DND-41 (cell line): Measurements from ENCODE around the gene ARSJ.

Experiments used
- ATAC-seq: fragments of 200-7000 bp; cut with Tn5 transposase; 3 replicates; pipeline ENCODE4 v1.9.1; 2021; ENCODE audit warnings: low read depth; ENCODE audit not compliant: insufficient read depth
- DNase-seq: peaks from one replicate; pipeline ENCODE4 v3.0.0-alpha.2; 2020
- H2AFZ ChIP-seq: 2 replicates; pipeline ENCODE4 v1.6.0; 2012; ENCODE audit warnings: low read depth, low read length
- H3K27ac ChIP-seq: 2 replicates; pipeline ENCODE4 v1.5.1; 2012; ENCODE audit warnings: low read length, inconsistent platforms
- H3K27me3 ChIP-seq: fragments of 200-600 bp; sonication (generic); 2 replicates; pipeline ENCODE4 v1.6.0; 2012; ENCODE audit warnings: low read length, mild to moderate bottlenecking, inconsistent platforms; ENCODE audit not compliant: insufficient read depth, poor library complexity
- H3K36me3 ChIP-seq: 2 replicates; pipeline ENCODE4 v1.5.1; 2012; ENCODE audit warnings: low read length, inconsistent platforms; ENCODE audit not compliant: insufficient read depth
- H3K4me1 ChIP-seq: 2 replicates; pipeline ENCODE4 v1.5.1; 2012; ENCODE audit warnings: mild to moderate bottlenecking, low read length; ENCODE audit not compliant: insufficient read depth
- H3K4me2 ChIP-seq: 2 replicates; pipeline ENCODE4 v1.6.0; 2012; ENCODE audit warnings: mild to moderate bottlenecking, moderate library complexity, low read length, inconsistent platforms; ENCODE audit not compliant: insufficient read depth
- H3K4me3 ChIP-seq, 2 experiments: fragments of 200-600 bp in 1 of 2; shearing (Covaris generic) in 1 of 2; 2 replicates each; pipeline ENCODE4 v1.5.1; 2012 to 2016; ENCODE audit warnings: inconsistent platforms in 2 of 2, low read length in 2 of 2, mild to moderate bottlenecking in 2 of 2, low read depth in 1 of 2, moderate library complexity in 1 of 2
- H3K79me2 ChIP-seq: 2 replicates; pipeline ENCODE4 v1.6.0; 2012; ENCODE audit warnings: low read length, inconsistent platforms; ENCODE audit not compliant: insufficient read depth
- H3K9ac ChIP-seq: 2 replicates; pipeline ENCODE4 v1.6.0; 2012; ENCODE audit warnings: low read depth, mild to moderate bottlenecking, inconsistent platforms, low read length, moderate library complexity
- H3K9me3 ChIP-seq: 2 replicates; pipeline ENCODE4 v1.5.1; 2012; ENCODE audit warnings: low read length, moderate library complexity, mild to moderate bottlenecking, inconsistent platforms; ENCODE audit not compliant: insufficient read depth, severe bottlenecking
- H4K20me1 ChIP-seq: 2 replicates; pipeline ENCODE4 v1.6.0; 2012; ENCODE audit warnings: low read length; ENCODE audit not compliant: insufficient read depth
- EZH2 ChIP-seq: IDR thresholded peaks from 3 replicates; pipeline ENCODE4 v1.6.1; 2012; ENCODE audit warnings: borderline replicate concordance, low read depth, mild to moderate bottlenecking, moderate library complexity, low read length, inconsistent platforms; ENCODE audit not compliant: severe bottlenecking
- TF ChIP-seq, protein P1 (sequence below): IDR thresholded peaks from 2 replicates; pipeline ENCODE4 v1.5.1; 2012; ENCODE audit warnings: borderline replicate concordance, low read length, moderate library complexity, mild to moderate bottlenecking; ENCODE audit not compliant: poor library complexity, severe bottlenecking; ENCODE audit errors: extremely low read depth

Gene ARSJ

GRCh38 chr4:113968473-113968872 lies 11.0 kb downstream of the ARSJ start:
- Histone ChIP-seq H4K20me1 (no peaks in the 10 kb centered on the region), H3K27me3 (no peaks in the 10 kb centered on the region), H3K4me1 (no peaks in the 10 kb centered on the region), H3K27ac (no peak overlapping the region), H3K9ac (no peak overlapping the region), H3K36me3 (no peaks in the 10 kb centered on the region), H3K4me2 (no peak overlapping the region), H2AFZ (no peak overlapping the region), H3K79me2 (no peaks in the 10 kb centered on the region), H3K4me3 (no peak overlapping the region), H3K9me3 (no peaks in the 10 kb centered on the region)
- TF ChIP-seq, protein P1, sequence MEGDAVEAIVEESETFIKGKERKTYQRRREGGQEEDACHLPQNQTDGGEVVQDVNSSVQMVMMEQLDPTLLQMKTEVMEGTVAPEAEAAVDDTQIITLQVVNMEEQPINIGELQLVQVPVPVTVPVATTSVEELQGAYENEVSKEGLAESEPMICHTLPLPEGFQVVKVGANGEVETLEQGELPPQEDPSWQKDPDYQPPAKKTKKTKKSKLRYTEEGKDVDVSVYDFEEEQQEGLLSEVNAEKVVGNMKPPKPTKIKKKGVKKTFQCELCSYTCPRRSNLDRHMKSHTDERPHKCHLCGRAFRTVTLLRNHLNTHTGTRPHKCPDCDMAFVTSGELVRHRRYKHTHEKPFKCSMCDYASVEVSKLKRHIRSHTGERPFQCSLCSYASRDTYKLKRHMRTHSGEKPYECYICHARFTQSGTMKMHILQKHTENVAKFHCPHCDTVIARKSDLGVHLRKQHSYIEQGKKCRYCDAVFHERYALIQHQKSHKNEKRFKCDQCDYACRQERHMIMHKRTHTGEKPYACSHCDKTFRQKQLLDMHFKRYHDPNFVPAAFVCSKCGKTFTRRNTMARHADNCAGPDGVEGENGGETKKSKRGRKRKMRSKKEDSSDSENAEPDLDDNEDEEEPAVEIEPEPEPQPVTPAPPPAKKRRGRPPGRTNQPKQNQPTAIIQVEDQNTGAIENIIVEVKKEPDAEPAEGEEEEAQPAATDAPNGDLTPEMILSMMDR, result no peak
- no peak for TF ChIP-seq EZH2
- DNase-seq (no peak), ATAC-seq (no peak)

GRCh38 chr4:113967687-113968086 lies 11.8 kb downstream of the ARSJ start:
- TF ChIP-seq EZH2, result no peak
- TF ChIP-seq, protein P1, result no peak
- H4K20me1 ChIP-seq, result no peaks in the 10 kb centered on the region
- H3K27me3 ChIP-seq, result no peaks in the 10 kb centered on the region
- H3K9me3 ChIP-seq, result no peaks in the 10 kb centered on the region
- ATAC-seq (no peak), DNase-seq (no peak)
- H3K4me1 ChIP-seq, result no peaks in the 10 kb centered on the region
- no peaks in the 10 kb centered on the region for H3K36me3 ChIP-seq
- H3K4me2 ChIP-seq, result no peak overlapping the region
- no peak overlapping the region for H3K9ac ChIP-seq
- H2AFZ ChIP-seq, result no peak overlapping the region
- no peaks in the 10 kb centered on the region for H3K79me2 ChIP-seq
- no peak overlapping the region for H3K27ac ChIP-seq
- no peak overlapping the region for H3K4me3 ChIP-seq

- TF ChIP-seq, protein P1, result no peak
- no peak for TF ChIP-seq EZH2
- H3K36me3 ChIP-seq, result no peaks in the 10 kb centered on the region
- H3K4me1 ChIP-seq, result no peaks in the 10 kb centered on the region
- no peak overlapping the region for H3K4me3 ChIP-seq
- no peak overlapping the region for H3K27ac ChIP-seq
- no peak overlapping the region for H2AFZ ChIP-seq
- no peak overlapping the region for H3K9ac ChIP-seq
- no peaks in the 10 kb centered on the region for H3K9me3 ChIP-seq
- DNase-seq (no peak), ATAC-seq (no peak)
- no peak overlapping the region for H3K4me2 ChIP-seq
- no peaks in the 10 kb centered on the region for H3K79me2 ChIP-seq
- no peaks in the 10 kb centered on the region for H3K27me3 ChIP-seq
- no peaks in the 10 kb centered on the region for H4K20me1 ChIP-seq
Observed at GRCh38 chr4:113962719-113963265, 16.7 kb downstream of the ARSJ start.

GRCh38 chr4:113962016-113962347 lies 17.5 kb downstream of the ARSJ start:
- Histone ChIP-seq H3K36me3 (no peaks in the 10 kb centered on the region), H4K20me1 (no peaks in the 10 kb centered on the region), H3K9me3 (no peaks in the 10 kb centered on the region), H3K4me1 (no peaks in the 10 kb centered on the region), H3K27me3 (no peaks in the 10 kb centered on the region), H3K79me2 (no peaks in the 10 kb centered on the region), H3K9ac (no peak overlapping the region), H3K4me2 (no peak overlapping the region), H2AFZ (no peak overlapping the region), H3K27ac (no peak overlapping the region), H3K4me3 (no peak overlapping the region)
- ATAC-seq, result no peak
- DNase-seq, result no peak
- TF ChIP-seq EZH2, result no peak
- TF ChIP-seq, protein P1, result no peak
